ENCODE data around the gene SNRPB. TPM values are rescaled to one million over a fixed set of nuclear protein-coding genes. Genes with fewer than 3 reads are reported as not detected.

The SNRPB gene
- total RNA-seq, 4 donors from 2014 or later, result 127 to 258 (median 216) TPM

GRCh38 chr20:2459981-2460751, 10.4 kb downstream of the SNRPB start:
- H3K9me3 ChIP-seq, result no peaks in the 10 kb centered on the region
- intact Hi-C loops (cut with DNase I), result loop anchor here (10.0 kb wide), 2 partner anchors 675 to 995 kb away; partner anchors contain the start of gene NSFL1C
- no peak for TF ChIP-seq CTCF (IDR thresholded peaks at IDR 0.05)
- no peak for TF ChIP-seq POLR2A (IDR thresholded peaks at IDR 0.05; ENCODE audit: low read depth)
- no peak for TF ChIP-seq EP300 (IDR thresholded peaks at IDR 0.05)
- TF ChIP-seq POLR2AphosphoS5 (IDR thresholded peaks at IDR 0.05), result no peak
- 69% methylated on average over 1 of the region's 1 CpG for WGBS
- H3K4me3 ChIP-seq, result no peak overlapping the region
- no peaks in the 10 kb centered on the region for H3K27me3 ChIP-seq
- peaks cover 0 to 6% (median 0%) of the 10 kb centered on the region in 4 donors for H3K4me1 ChIP-seq
- H3K27ac ChIP-seq (replicated peaks in 1 of 4), result no peak overlapping the region
- H3K36me3 ChIP-seq, result peaks cover 52 to 75% (median 63%) of the 10 kb centered on the region in 4 donors
- DNase-seq (ENCODE audit: extremely low spot score), result no peak

DNA sequence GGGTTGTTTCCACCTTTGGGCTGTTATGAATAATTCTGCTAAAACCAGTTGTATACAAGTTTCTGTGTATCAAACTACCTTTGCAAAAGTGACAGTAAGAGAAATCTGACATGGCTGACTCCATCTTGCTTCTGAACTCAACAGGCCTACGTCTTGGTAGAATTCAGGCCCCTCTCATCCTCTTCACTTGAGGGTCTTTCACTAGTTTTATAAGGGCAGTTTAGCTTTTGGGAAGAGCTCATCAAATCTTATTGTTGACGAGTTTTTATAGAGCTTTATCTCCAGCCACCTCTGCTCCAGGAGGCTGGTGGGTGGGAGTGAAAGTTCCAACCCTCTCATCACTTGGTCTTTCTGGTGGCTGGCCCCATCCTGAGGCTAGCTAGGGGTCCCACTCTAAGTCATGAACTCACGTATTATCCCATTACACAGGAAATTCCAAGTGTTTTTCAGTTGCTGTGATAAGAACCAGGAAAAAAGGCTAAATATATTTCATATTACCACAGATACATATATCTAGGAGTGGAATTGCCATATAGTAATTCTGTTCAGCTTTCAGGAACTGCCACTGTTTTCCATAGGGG, 11.6 kb downstream of the SNRPB start:
- H3K9me3 ChIP-seq, result no peaks in the 10 kb centered on the region
- peak; percentile 10 for DNase-seq (ENCODE audit: extremely low spot score)
- WGBS, result 92% methylated on average over 3 of the region's 3 CpGs
- no peak overlapping the region for H3K27ac ChIP-seq (replicated peaks in 1 of 4)
- TF ChIP-seq EP300 (IDR thresholded peaks at IDR 0.05), result no peak
- no peak for TF ChIP-seq POLR2AphosphoS5 (IDR thresholded peaks at IDR 0.05)
- TF ChIP-seq POLR2A (IDR thresholded peaks at IDR 0.05; ENCODE audit: low read depth), result no peak
- no peak for TF ChIP-seq CTCF (IDR thresholded peaks at IDR 0.05)
- peaks cover 0 to 7% (median 3%) of the 10 kb centered on the region in 4 donors for H3K4me1 ChIP-seq
- H3K27me3 ChIP-seq, result no peaks in the 10 kb centered on the region
- H3K36me3 ChIP-seq, result peaks cover 41 to 63% (median 51%) of the 10 kb centered on the region in 4 donors
- intact Hi-C loops (cut with DNase I), result loop anchor here (10.0 kb wide), 1 partner anchor 674 kb away; no protein-coding TSS in a partner anchor
- no peak overlapping the region for H3K4me3 ChIP-seq

DNA sequence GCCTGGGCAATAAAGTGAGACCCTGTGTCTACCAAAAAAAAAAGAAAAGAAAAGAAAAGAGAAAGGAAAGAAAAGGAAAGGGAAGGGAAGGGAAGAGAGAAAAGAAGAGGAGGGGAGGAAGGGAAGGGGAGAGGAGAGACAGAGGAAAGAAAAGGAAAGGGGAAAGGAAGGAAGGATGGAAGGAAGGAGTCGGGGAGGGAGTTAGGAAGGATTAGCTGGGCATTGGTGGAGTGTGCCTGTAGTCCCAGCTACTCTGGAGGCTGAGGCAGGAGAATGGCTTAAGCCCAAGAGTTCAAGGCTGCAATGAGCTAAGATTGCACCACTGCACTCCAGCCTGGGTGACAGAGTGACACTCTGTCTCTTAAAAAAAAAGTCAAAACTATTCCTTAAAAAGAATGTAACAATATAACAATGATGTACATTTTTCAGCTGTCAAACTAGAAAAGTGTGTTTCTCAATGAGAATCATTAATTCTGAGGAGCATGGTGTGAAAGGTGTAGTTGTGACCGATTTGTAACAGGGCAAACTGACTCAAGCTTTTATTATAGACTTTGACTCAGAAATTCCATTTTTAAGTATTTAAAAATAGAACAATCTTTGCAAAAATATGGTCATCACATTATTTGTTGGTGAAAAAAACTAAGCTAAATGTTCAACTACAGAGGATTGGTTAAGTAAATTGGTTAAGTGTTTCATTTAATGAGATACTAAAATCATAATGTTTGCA, 14.7 kb downstream of the SNRPB start:
- no peaks in the 10 kb centered on the region for H3K27me3 ChIP-seq
- no peak for TF ChIP-seq POLR2A (IDR thresholded peaks at IDR 0.05; ENCODE audit: low read depth)
- TF ChIP-seq POLR2AphosphoS5 (IDR thresholded peaks at IDR 0.05), result no peak
- no peak for TF ChIP-seq CTCF (IDR thresholded peaks at IDR 0.05)
- no peak for TF ChIP-seq EP300 (IDR thresholded peaks at IDR 0.05)
- no peak overlapping the region for H3K4me3 ChIP-seq
- WGBS, result 77% methylated on average over 2 of the region's 2 CpGs
- DNase-seq (ENCODE audit: extremely low spot score), result peak; percentile 24
- no peaks in the 10 kb centered on the region for H3K9me3 ChIP-seq
- H3K4me1 ChIP-seq, result peaks cover 0 to 7% (median 3%) of the 10 kb centered on the region in 4 donors
- peaks cover 10 to 33% (median 20%) of the 10 kb centered on the region in 4 donors for H3K36me3 ChIP-seq
- intact Hi-C loops (cut with DNase I), result loop anchor here (10.0 kb wide), 1 partner anchor 671 kb away; no protein-coding TSS in a partner anchor
- H3K27ac ChIP-seq (replicated peaks in 1 of 4), result no peak overlapping the region

- Histone ChIP-seq H3K27ac (replicated peaks in 1 of 4) (no peak overlapping the region), H3K4me1 (peaks cover 0 to 7% (median 3%) of the 10 kb centered on the region in 4 donors), H3K9me3 (no peaks in the 10 kb centered on the region), H3K27me3 (no peaks in the 10 kb centered on the region), H3K4me3 (no peak overlapping the region), H3K36me3 (peaks cover 0 to 11% (median 1%) of the 10 kb centered on the region in 4 donors)
- WGBS, result 89% methylated on average over 3 of the region's 3 CpGs
- no peak for TF ChIP-seq EP300 (IDR thresholded peaks at IDR 0.05)
- TF ChIP-seq POLR2A (IDR thresholded peaks at IDR 0.05; ENCODE audit: low read depth), result no peak
- TF ChIP-seq POLR2AphosphoS5 (IDR thresholded peaks at IDR 0.05), result no peak
- no peak for TF ChIP-seq CTCF (IDR thresholded peaks at IDR 0.05)
- peak; percentile 21 for DNase-seq (ENCODE audit: extremely low spot score)
- intact Hi-C loops (cut with DNase I), result loop anchor here (5.0 to 10.0 kb wide), 2 partner anchors 246 to 669 kb away; no protein-coding TSS in a partner anchor
Measured at GRCh38 chr20:2453792-2454191, 16.8 kb downstream of the SNRPB start.
